Endothelial cell of umbilical vein (primary cell): ENCODE measurements around the gene DENND2A. TPM values are rescaled to one million over a fixed set of nuclear protein-coding genes. Genes with fewer than 3 reads are reported as not detected.

ENCODE experiments used
- BruUV-seq: library from RNA; stranded (reverse); fragments of 400-500 nt; replicated peaks from 2 replicates; lab custom pipeline; 2021; lab: Mats Ljungman, UMichigan
- CTCF ChIA-PET: fragments of 300-600, 350-600 bp; sonication (Branson Sonifier 250); formaldehyde crosslinking; loops from one replicate; lab custom pipeline; 2021; ENCODE audit warnings: antibody characterized with exemption, inconsistent platforms; lab: Charles Lee
- POLR2A ChIA-PET: fragments of 300-600, 350-600 bp; sonication (Branson Sonifier 250); formaldehyde crosslinking; loops from one replicate; lab custom pipeline; 2021; ENCODE audit warnings: antibody characterized with exemption, inconsistent platforms; lab: Charles Lee
- DNase-seq: peaks from one replicate; pipeline ENCODE4 v3.0.0-alpha.2; 2011; ENCODE audit warnings: low read depth, low spot score
- FAIRE-seq: peaks from 2 replicates; lab custom pipeline; 2011; peaks lifted over from hg19 to GRCh38; lab: Jason Lieb, UNC
- H2AFZ ChIP-seq: 2 replicates; pipeline ENCODE4 v1.6.0; 2012; ENCODE audit warnings: low read depth, low read length, control low read depth, inconsistent platforms
- H3K27ac ChIP-seq: 2 replicates; pipeline ENCODE4 v1.5.1; 2011; ENCODE audit warnings: low read depth, mild to moderate bottlenecking, control low read depth, low read length, moderate library complexity; ENCODE audit not compliant: insufficient read depth
- H3K27me3 ChIP-seq, 2 experiments: 2 replicates each; pipeline versions ENCODE4 v1.6.0 to v1.6.1; 2011; ENCODE audit warnings: low read length in 2 of 2, mixed read lengths in 1 of 2; ENCODE audit not compliant: control insufficient read depth in 2 of 2, insufficient read depth in 2 of 2
- H3K36me3 ChIP-seq, 2 experiments: 2 replicates in 1 of 2; 3 replicates in 1 of 2; pipeline ENCODE4 v1.5.1; 2011; ENCODE audit warnings: low read length in 2 of 2, mild to moderate bottlenecking in 1 of 2, moderate library complexity in 1 of 2; ENCODE audit not compliant: control insufficient read depth in 2 of 2, insufficient read depth in 2 of 2; ENCODE audit errors: extremely low read depth in 1 of 2
- H3K4me1 ChIP-seq: 3 replicates; pipeline ENCODE4 v1.5.1; 2011; ENCODE audit warnings: mild to moderate bottlenecking, low read length; ENCODE audit not compliant: control insufficient read depth, insufficient read depth; ENCODE audit errors: extremely low read depth
- H3K4me2 ChIP-seq: 2 replicates; pipeline ENCODE4 v1.6.1; 2011; ENCODE audit warnings: low read length, control low read depth, mixed read lengths; ENCODE audit not compliant: insufficient read depth
- H3K4me3 ChIP-seq, 3 experiments: fragments of 200-600 bp in 1 of 3; sonication (generic), shearing (Covaris generic) in 1 of 3; replicated peaks in 1 of 3; 2 replicates each; pipeline ENCODE4 v1.5.1; 2011 to 2016; ENCODE audit warnings: control low read depth in 3 of 3, low read length in 3 of 3, mild to moderate bottlenecking in 2 of 3, inconsistent platforms in 1 of 3, low read depth in 1 of 3, moderate library complexity in 1 of 3; ENCODE audit not compliant: insufficient read depth in 1 of 3
- H3K79me2 ChIP-seq: 2 replicates; pipeline ENCODE4 v1.6.0; 2012; ENCODE audit warnings: low read length, inconsistent platforms; ENCODE audit not compliant: control insufficient read depth, insufficient read depth
- H3K9ac ChIP-seq: replicated peaks from 2 replicates; pipeline ENCODE3; 2011; ENCODE audit warnings: low read length, control low read depth; ENCODE audit not compliant: insufficient read depth; ENCODE audit errors: extremely low read depth
- H3K9me1 ChIP-seq: replicated peaks from 3 replicates; pipeline ENCODE4 v1.6.0; 2011; ENCODE audit warnings: mild to moderate bottlenecking, low read length; ENCODE audit not compliant: control insufficient read depth, insufficient read depth; ENCODE audit errors: extremely low read depth
- H3K9me3 ChIP-seq: replicated peaks from 2 replicates; pipeline ENCODE4 v1.5.1; 2012; ENCODE audit warnings: low read length, inconsistent platforms; ENCODE audit not compliant: control insufficient read depth, insufficient read depth
- H4K20me1 ChIP-seq: replicated peaks from 2 replicates; pipeline ENCODE3; 2011; ENCODE audit warnings: mild to moderate bottlenecking, low read length; ENCODE audit not compliant: control insufficient read depth, insufficient read depth; ENCODE audit errors: extremely low read depth
- EZH2 ChIP-seq: IDR thresholded peaks from 2 replicates; pipeline ENCODE4 v1.6.1; 2012; ENCODE audit warnings: borderline replicate concordance, low read depth, mild to moderate bottlenecking, moderate library complexity, low read length, inconsistent platforms; ENCODE audit not compliant: severe bottlenecking
- FOS ChIP-seq: IDR thresholded peaks from 2 replicates; pipeline ENCODE4 v1.6.1; 2011; ENCODE audit warnings: mild to moderate bottlenecking, low read length, moderate library complexity, borderline replicate concordance; ENCODE audit not compliant: insufficient read depth
- GATA2 ChIP-seq: IDR thresholded peaks from 2 replicates; pipeline ENCODE4 v1.7.0; 2011; ENCODE audit warnings: low read depth, mild to moderate bottlenecking, moderate library complexity, mixed read lengths, low read length; ENCODE audit not compliant: insufficient read length, insufficient read depth
- JUN ChIP-seq: IDR thresholded peaks from 2 replicates; pipeline ENCODE4 v1.6.1; 2011; ENCODE audit warnings: borderline replicate concordance, low read depth; ENCODE audit not compliant: insufficient read length, insufficient read depth
- MYC ChIP-seq: IDR thresholded peaks from one replicate; pipeline ENCODE4 v1.6.1; 2011; ENCODE audit warnings: mild to moderate bottlenecking, low read depth, low read length
- POLR2A ChIP-seq: IDR thresholded peaks from 2 replicates; pipeline ENCODE4 v1.6.1; 2012; ENCODE audit warnings: low read depth, mild to moderate bottlenecking, control low read depth, low read length
- POLR2AphosphoS5 ChIP-seq: IDR thresholded peaks from 2 replicates; pipeline ENCODE4 v1.6.1; 2012; ENCODE audit warnings: low read depth, mild to moderate bottlenecking, control low read depth, low read length, moderate library complexity; ENCODE audit not compliant: insufficient read depth
- dilution Hi-C: fragments of 300-500 bp; cut with MboI; formaldehyde crosslinking; loops from one replicate; pipeline ENCODE4 v1.15.0; 2019; ENCODE audit warnings: low sequenced_read_pairs; ENCODE audit not compliant: extremely low pct_ligation_motif_present
- intact Hi-C: fragments of 100-400 bp; cut with micrococcal nuclease; formaldehyde crosslinking; loops from one replicate; pipeline ENCODE4 v1.10.0; 2022
- polyA plus RNA-seq, 4 experiments: library from polyadenylated mRNA; depleted of rRNA in 3 of 4; stranded (reverse) in 3 of 4; unstranded in 1 of 4; fragments of >200 nt; gene quantifications; 2 replicates each; pipeline versions ENCODE4 v1.2.1 to v1.2.3, GENCODE V29; 2011 to 2012; ENCODE audit warnings: missing spikeins in 1 of 4
- total RNA-seq: library from RNA; stranded (reverse); gene quantifications from 2 replicates; pipeline ENCODE4 v1.2.3, GENCODE V29; 2021
- TF ChIP-seq, protein P1 (sequence below): IDR thresholded peaks from 2 replicates; pipeline ENCODE4 v1.6.1; 2011; ENCODE audit not compliant: insufficient read depth, insufficient read length
- TF ChIP-seq, protein P2 (sequence below), 2 donors: IDR thresholded peaks; 1 replicate in 1 of 2; 2 replicates in 1 of 2; pipeline ENCODE4 v1.5.1; 2011; ENCODE audit warnings: low read length in 2 of 2, mild to moderate bottlenecking in 2 of 2, moderate library complexity in 2 of 2, control low read depth in 1 of 2, inconsistent platforms in 1 of 2, low read depth in 1 of 2; ENCODE audit not compliant: insufficient read depth in 1 of 2; ENCODE audit errors: extremely low read depth in 1 of 2

DENND2A gene
- total and polyA plus RNA-seq, 2 donors (not counting 3 experiments of a cell fraction or from before 2014, with no cell fraction given) = 0.33 TPM; not detected in 1

DNA sequence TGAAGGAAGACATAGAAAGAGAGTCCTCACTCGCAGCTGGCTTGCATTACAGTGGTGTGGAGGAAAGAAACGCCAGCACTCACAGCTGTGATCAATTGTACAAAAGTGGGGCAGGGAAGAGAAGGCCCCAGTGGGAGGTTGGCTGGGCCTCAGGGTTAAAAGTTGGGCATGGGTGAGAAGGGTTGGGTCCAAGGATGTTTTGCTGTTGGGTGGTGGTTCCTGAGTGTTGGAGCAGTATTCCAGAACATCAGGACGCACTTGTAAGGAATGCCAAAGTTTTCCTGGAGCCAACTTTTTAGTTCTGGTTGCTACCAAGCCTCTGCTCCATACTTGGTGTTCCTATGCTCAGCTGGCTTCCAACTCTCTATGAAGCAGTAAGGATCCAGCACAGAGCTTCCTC, 105.9 kb downstream of the DENND2A start:
- no peak overlapping the region for H3K4me2 ChIP-seq
- intact Hi-C loops (no loop called here), dilution Hi-C loops (no loop called here)
- no peaks in the 10 kb centered on the region for H3K4me1 ChIP-seq
- no peaks in the 10 kb centered on the region for H3K79me2 ChIP-seq
- no TSS peak for BruUV-seq
- H3K36me3 ChIP-seq = no peaks in the 10 kb centered on the region
- TF ChIP-seq JUN (no peak), POLR2A (no peak), EZH2 (no peak), POLR2AphosphoS5 (no peak), FOS (no peak), GATA2 (no peak), MYC (no peak)
- TF ChIP-seq, protein P1, sequence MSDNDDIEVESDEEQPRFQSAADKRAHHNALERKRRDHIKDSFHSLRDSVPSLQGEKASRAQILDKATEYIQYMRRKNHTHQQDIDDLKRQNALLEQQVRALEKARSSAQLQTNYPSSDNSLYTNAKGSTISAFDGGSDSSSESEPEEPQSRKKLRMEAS = no peak
- TF ChIP-seq, protein P2, sequence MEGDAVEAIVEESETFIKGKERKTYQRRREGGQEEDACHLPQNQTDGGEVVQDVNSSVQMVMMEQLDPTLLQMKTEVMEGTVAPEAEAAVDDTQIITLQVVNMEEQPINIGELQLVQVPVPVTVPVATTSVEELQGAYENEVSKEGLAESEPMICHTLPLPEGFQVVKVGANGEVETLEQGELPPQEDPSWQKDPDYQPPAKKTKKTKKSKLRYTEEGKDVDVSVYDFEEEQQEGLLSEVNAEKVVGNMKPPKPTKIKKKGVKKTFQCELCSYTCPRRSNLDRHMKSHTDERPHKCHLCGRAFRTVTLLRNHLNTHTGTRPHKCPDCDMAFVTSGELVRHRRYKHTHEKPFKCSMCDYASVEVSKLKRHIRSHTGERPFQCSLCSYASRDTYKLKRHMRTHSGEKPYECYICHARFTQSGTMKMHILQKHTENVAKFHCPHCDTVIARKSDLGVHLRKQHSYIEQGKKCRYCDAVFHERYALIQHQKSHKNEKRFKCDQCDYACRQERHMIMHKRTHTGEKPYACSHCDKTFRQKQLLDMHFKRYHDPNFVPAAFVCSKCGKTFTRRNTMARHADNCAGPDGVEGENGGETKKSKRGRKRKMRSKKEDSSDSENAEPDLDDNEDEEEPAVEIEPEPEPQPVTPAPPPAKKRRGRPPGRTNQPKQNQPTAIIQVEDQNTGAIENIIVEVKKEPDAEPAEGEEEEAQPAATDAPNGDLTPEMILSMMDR (IDR thresholded peaks at IDR 0.05; ENCODE audit: extremely low read depth in 1 of 2, insufficient read depth in 1 of 2, low read depth in 1 of 2, low read length in 2 of 2) = no peak
- no peaks in the 10 kb centered on the region for H3K9me1 ChIP-seq
- no peaks in the 10 kb centered on the region for H3K27me3 ChIP-seq
- FAIRE-seq (no peak), DNase-seq (no peak)
- H2AFZ ChIP-seq = no peak overlapping the region
- H3K9me3 ChIP-seq = no peaks in the 10 kb centered on the region
- POLR2A ChIA-PET = no interaction called here
- no peaks in the 10 kb centered on the region for H4K20me1 ChIP-seq
- no peak overlapping the region for H3K4me3 ChIP-seq
- no peak overlapping the region for H3K9ac ChIP-seq
- H3K27ac ChIP-seq = no peak overlapping the region
- CTCF ChIA-PET = interaction anchor here (2.0 to 3.5 kb wide), 2 partner anchors 17 to 18 kb away, joined by 4 to 17 read pairs; no protein-coding TSS in a partner anchor
